CD4-positive, alpha-beta T cell (primary cell): Measurements from ENCODE around the gene MASP2. TPM values are rescaled to one million over a fixed set of nuclear protein-coding genes. Genes with fewer than 3 reads are reported as not detected.
"Not testable (repeated sequence)": the region's sequence is repeated elsewhere in the genome, so short reads cannot be mapped to it uniquely, and the experiment has no call there.

Source experiments
- ATAC-seq: fragments of 200-7000 bp; cut with Tn5 transposase; one replicate; pipeline ENCODE4 v1.10.0; 2022; ENCODE audit warnings: mild to moderate bottlenecking; ENCODE audit not compliant: poor library complexity
- CTCF ChIA-PET: fragments of 350-600 bp; sonication (Branson Sonifier 250); formaldehyde crosslinking; loops from one replicate; lab custom pipeline; 2021; ENCODE audit warnings: antibody characterized with exemption, inconsistent platforms; lab: Charles Lee
- POLR2A ChIA-PET: fragments of 350-600 bp; sonication (Branson Sonifier 250); formaldehyde crosslinking; loops from one replicate; lab custom pipeline; 2021; ENCODE audit warnings: antibody characterized with exemption, inconsistent platforms; lab: Charles Lee
- DNase-seq, 14 experiments: peaks; one replicate each; pipeline ENCODE4 v3.0.0-alpha.2; 2013 to 2020; ENCODE audit warnings: mixed read lengths in 2 of 14
- H3K27ac ChIP-seq, 2 donors: one replicate each; pipeline versions ENCODE4 v1.5.1 to v1.7.0; 2013; ENCODE audit warnings: low read length in 2 of 2, low read depth in 1 of 2, mild to moderate bottlenecking in 1 of 2
- H3K27me3 ChIP-seq, 2 experiments: 1 replicate in 1 of 2; 2 replicates in 1 of 2; pipeline versions ENCODE4 v1.6.1 to v1.7.0; 2013; ENCODE audit warnings: low read length in 2 of 2, control low read depth in 1 of 2, mild to moderate bottlenecking in 1 of 2, moderate library complexity in 1 of 2; ENCODE audit not compliant: insufficient read depth in 2 of 2, control insufficient read depth in 1 of 2
- H3K36me3 ChIP-seq: one replicate; pipeline ENCODE4 v1.6.1; 2013; ENCODE audit warnings: low read length, control low read depth; ENCODE audit not compliant: insufficient read depth
- H3K4me1 ChIP-seq: one replicate; pipeline ENCODE4 v1.6.1; 2013; ENCODE audit warnings: low read length, control low read depth; ENCODE audit not compliant: insufficient read depth
- H3K4me3 ChIP-seq: one replicate; pipeline ENCODE4 v1.5.1; 2013; ENCODE audit warnings: mild to moderate bottlenecking, low read length, moderate library complexity
- H3K9me3 ChIP-seq, 2 experiments: 1 replicate in 1 of 2; 2 replicates in 1 of 2; pipeline versions ENCODE4 v1.6.1 to v1.7.0; 2013; ENCODE audit warnings: low read length in 2 of 2, mild to moderate bottlenecking in 2 of 2, control low read depth in 1 of 2, moderate library complexity in 1 of 2; ENCODE audit not compliant: control insufficient read depth in 1 of 2, insufficient read depth in 1 of 2
- H3K27ac Mint-ChIP-seq: one replicate; pipeline ENCODE4 v1.8.0; 2020; ENCODE audit warnings: mixed read lengths
- H3K27me3 Mint-ChIP-seq: one replicate; pipeline ENCODE4 v1.8.0; 2021; ENCODE audit warnings: mixed read lengths
- H3K36me3 Mint-ChIP-seq: one replicate; pipeline ENCODE4 v1.8.0; 2021; ENCODE audit warnings: low read depth, mixed read lengths
- H3K4me1 Mint-ChIP-seq: one replicate; pipeline ENCODE4 v1.8.0; 2021; ENCODE audit warnings: low read depth, mixed read lengths
- H3K4me3 Mint-ChIP-seq: one replicate; pipeline ENCODE4 v1.8.0; 2020; ENCODE audit warnings: mild to moderate bottlenecking, mixed read lengths
- H3K9me3 Mint-ChIP-seq: one replicate; pipeline ENCODE4 v1.8.0; 2020; ENCODE audit warnings: mixed read lengths
- CTCF ChIP-seq: fragments of 200-600 bp; IDR thresholded peaks from one replicate; pipeline ENCODE4 v1.8.0; 2022; ENCODE audit warnings: antibody characterized with exemption, mild to moderate bottlenecking
- intact Hi-C, 2 experiments: fragments of 100-400 bp; cut with DNase I in 1 of 2; cut with micrococcal nuclease in 1 of 2; formaldehyde crosslinking; loops; one replicate each; pipeline versions ENCODE4 v1.15.1 to v1.9.0; 2023 to 2025; cut with DNase I, micrococcal nuclease
- total RNA-seq, 174 experiments: library from RNA in 2 of 174; stranded (reverse) in 2 of 174; gene quantifications; one replicate each; pipeline ENCODE4 v1.2.3 and lab custom pipeline; 2021 to 2026

MASP2 gene
- total RNA-seq, 2 experiments from 2014 or later: 0.27 to 0.53 TPM

GRCh38 chr1:10992864-10993263, 54.2 kb downstream of the MASP2 start:
- Mint-ChIP-seq H3K4me3 (no peak overlapping the region), H3K9me3 (no peaks in the 10 kb centered on the region), H3K27ac (no peak overlapping the region), H3K4me1 (no peaks in the 10 kb centered on the region), H3K27me3 (no peaks in the 10 kb centered on the region), H3K36me3 (no peaks in the 10 kb centered on the region)
- CTCF ChIA-PET: no interaction called here
- intact Hi-C loops: no loop called here
- no peaks in the 10 kb centered on the region for H3K36me3 ChIP-seq
- no peaks in the 10 kb centered on the region for H3K4me1 ChIP-seq
- no peaks in the 10 kb centered on the region for H3K9me3 ChIP-seq
- TF ChIP-seq CTCF: no peak
- no peaks in the 10 kb centered on the region for H3K27me3 ChIP-seq
- ATAC-seq (no peak), DNase-seq (no peak)
- POLR2A ChIA-PET: no interaction called here
- no peak overlapping the region for H3K4me3 ChIP-seq
- H3K27ac ChIP-seq: no peak overlapping the region

- POLR2A ChIA-PET, H3K4me3 ChIP-seq, intact Hi-C loops: not testable (repeated sequence)
These were observed 55.0 kb downstream of the MASP2 start for GRCh38 chr1:10992004-10992403.

DNA sequence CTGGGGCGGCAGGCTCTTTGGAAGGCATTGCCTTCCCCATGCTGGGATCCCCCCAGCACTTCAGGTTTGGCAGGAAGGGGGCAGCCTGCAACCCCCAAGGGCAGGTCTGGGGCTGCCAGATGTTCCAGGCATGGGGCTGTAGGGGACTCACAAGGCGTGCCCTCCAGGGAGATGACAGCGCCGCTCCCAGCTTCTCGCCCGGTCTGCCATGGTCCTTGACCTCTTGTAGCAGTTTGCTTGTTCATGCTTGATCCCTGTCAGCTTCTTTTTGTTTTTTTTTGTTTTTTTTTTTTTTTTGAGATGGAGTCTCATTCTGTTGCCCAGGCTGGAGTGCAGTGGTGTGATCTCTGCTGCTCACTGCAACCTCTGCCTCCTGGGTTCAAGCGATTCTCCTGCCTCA, 56.2 kb downstream of the MASP2 start:
- Mint-ChIP-seq H3K9me3 (no peaks in the 10 kb centered on the region), H3K4me1 (no peaks in the 10 kb centered on the region), H3K27me3 (no peaks in the 10 kb centered on the region), H3K36me3 (no peaks in the 10 kb centered on the region), H3K27ac (no peak overlapping the region), H3K4me3 (no peak overlapping the region)
- ATAC-seq: no peak
- POLR2A ChIA-PET: no interaction called here
- TF ChIP-seq CTCF: no peak
- Histone ChIP-seq H3K9me3 (no peaks in the 10 kb centered on the region), H3K4me1 (no peaks in the 10 kb centered on the region), H3K27ac (no peak overlapping the region), H3K36me3 (no peaks in the 10 kb centered on the region), H3K4me3 (no peak overlapping the region), H3K27me3 (no peaks in the 10 kb centered on the region)
- CTCF ChIA-PET: no interaction called here
- DNase-seq: no peak
- intact Hi-C loops: no loop called here

More at GRCh38 chr1:10992004-10992403, 55.0 kb downstream of the MASP2 start:
- H3K9me3 ChIP-seq, CTCF ChIA-PET, H3K36me3 ChIP-seq, H3K4me1 Mint-ChIP-seq, H3K4me1 ChIP-seq, H3K4me3 Mint-ChIP-seq, H3K27me3 ChIP-seq, H3K9me3 Mint-ChIP-seq, H3K27ac Mint-ChIP-seq, H3K27me3 Mint-ChIP-seq, H3K27ac ChIP-seq, DNase-seq, ATAC-seq, H3K36me3 Mint-ChIP-seq: not testable (repeated sequence)

DNA sequence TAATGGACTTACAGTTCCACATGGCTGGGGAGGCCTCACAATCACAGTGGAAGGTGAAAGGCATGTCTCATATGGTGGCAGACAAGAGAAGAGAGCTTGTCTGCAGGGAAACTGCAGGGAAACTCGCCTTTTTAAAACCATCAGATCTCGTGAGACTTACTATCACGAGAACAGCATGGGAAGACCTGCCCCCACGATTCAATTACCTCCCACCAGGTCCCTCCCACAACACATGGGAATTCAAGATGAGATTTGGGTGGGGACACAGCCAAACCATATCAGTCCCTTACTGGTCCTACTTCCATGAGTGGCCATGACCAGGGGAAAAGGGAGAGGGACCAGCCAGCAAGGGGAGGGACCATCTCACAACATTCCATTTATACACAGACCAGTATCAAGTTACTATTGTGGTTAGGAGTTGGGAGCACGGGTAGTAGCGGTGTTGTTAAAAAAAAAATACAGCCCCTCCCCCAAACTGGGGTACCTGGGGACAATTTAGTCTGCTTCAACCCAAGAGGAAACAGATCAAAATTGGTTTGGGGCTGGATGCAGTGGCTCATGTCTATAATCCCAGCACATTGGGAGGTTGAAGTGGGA, 57.0 kb downstream of the MASP2 start:
- CTCF ChIA-PET, ATAC-seq, POLR2A ChIA-PET: not testable (repeated sequence)

More for the DNA sequence above, 57.0 kb downstream of the MASP2 start:
- H3K4me1 ChIP-seq, H3K27me3 Mint-ChIP-seq, H3K9me3 ChIP-seq, H3K4me3 Mint-ChIP-seq, H3K9me3 Mint-ChIP-seq, H3K36me3 Mint-ChIP-seq, H3K27me3 ChIP-seq, H3K4me1 Mint-ChIP-seq, DNase-seq, H3K36me3 ChIP-seq, H3K27ac ChIP-seq, H3K4me3 ChIP-seq, intact Hi-C loops, H3K27ac Mint-ChIP-seq: not testable (repeated sequence)
